Trophoblast cell (in vitro differentiated cells and primary cell): Measurements from ENCODE around the gene ATG10.
"Not testable (repeated sequence)": the region's sequence is repeated elsewhere in the genome, so short reads cannot be mapped to it uniquely, and the experiment has no call there.

Experiments
- DNase-seq, 2 donors: peaks; one replicate each; pipeline ENCODE4 v3.0.0-alpha.2; 2016
- H2AFZ ChIP-seq: 2 replicates; pipeline ENCODE4 v1.6.1; 2013; ENCODE audit warnings: low read length, moderate library complexity, mild to moderate bottlenecking; ENCODE audit not compliant: insufficient read depth, poor library complexity
- H2AK5ac ChIP-seq: 2 replicates; pipeline ENCODE4 v1.6.1; 2013; ENCODE audit warnings: mild to moderate bottlenecking, low read length
- H2BK120ac ChIP-seq: 2 replicates; pipeline ENCODE4 v1.6.1; 2013; ENCODE audit warnings: low read length, mild to moderate bottlenecking, moderate library complexity; ENCODE audit not compliant: insufficient read depth, poor library complexity
- H2BK12ac ChIP-seq: 2 replicates; pipeline ENCODE4 v1.6.1; 2013; ENCODE audit warnings: mild to moderate bottlenecking, low read length, moderate library complexity
- H2BK5ac ChIP-seq: 2 replicates; pipeline ENCODE4 v1.6.1; 2013; ENCODE audit warnings: low read length, low read depth, moderate library complexity, mild to moderate bottlenecking; ENCODE audit not compliant: poor library complexity
- H3K14ac ChIP-seq: 2 replicates; pipeline ENCODE4 v1.6.1; 2013; ENCODE audit warnings: mild to moderate bottlenecking, low read length
- H3K18ac ChIP-seq: 2 replicates; pipeline ENCODE4 v1.6.1; 2013; ENCODE audit warnings: mild to moderate bottlenecking, low read length
- H3K23ac ChIP-seq: 2 replicates; pipeline ENCODE4 v1.6.1; 2013; ENCODE audit warnings: low read length
- H3K27ac ChIP-seq: 2 replicates; pipeline ENCODE4 v1.5.1; 2013; ENCODE audit warnings: low read depth, mild to moderate bottlenecking, inconsistent platforms, low read length, moderate library complexity
- H3K27me3 ChIP-seq: 2 replicates; pipeline ENCODE4 v1.6.1; 2013; ENCODE audit warnings: inconsistent platforms, mild to moderate bottlenecking, low read length, moderate library complexity; ENCODE audit not compliant: insufficient read depth
- H3K36me3 ChIP-seq, 2 experiments: 1 replicate in 1 of 2; 2 replicates in 1 of 2; pipeline ENCODE4 v1.6.1; 2013; ENCODE audit warnings: low read length in 2 of 2, mild to moderate bottlenecking in 2 of 2, moderate library complexity in 1 of 2; ENCODE audit not compliant: insufficient read depth in 2 of 2, control insufficient read depth in 1 of 2
- H3K4ac ChIP-seq: 2 replicates; pipeline ENCODE4 v1.6.1; 2013; ENCODE audit warnings: low read depth, mild to moderate bottlenecking, low read length, moderate library complexity
- H3K4me1 ChIP-seq, 2 experiments: 1 replicate in 1 of 2; 2 replicates in 1 of 2; pipeline ENCODE4 v1.6.1; 2013; ENCODE audit warnings: low read length in 2 of 2, mild to moderate bottlenecking in 2 of 2, moderate library complexity in 1 of 2; ENCODE audit not compliant: insufficient read depth in 2 of 2, control insufficient read depth in 1 of 2
- H3K4me2 ChIP-seq: 2 replicates; pipeline ENCODE4 v1.6.1; 2013; ENCODE audit warnings: inconsistent platforms, mild to moderate bottlenecking, low read length, moderate library complexity
- H3K4me3 ChIP-seq: 2 replicates; pipeline ENCODE4 v1.5.1; 2013; ENCODE audit warnings: mild to moderate bottlenecking, low read depth, low read length, inconsistent platforms
- H3K79me1 ChIP-seq: one replicate; pipeline ENCODE4 v1.6.1; 2013; ENCODE audit warnings: low read length
- H3K79me2 ChIP-seq: 2 replicates; pipeline ENCODE4 v1.6.1; 2013; ENCODE audit warnings: low read length, mild to moderate bottlenecking; ENCODE audit not compliant: control insufficient read depth, insufficient read depth, poor library complexity
- H3K9ac ChIP-seq: 2 replicates; pipeline ENCODE4 v1.6.1; 2013; ENCODE audit warnings: mild to moderate bottlenecking, low read length
- H3K9me3 ChIP-seq: 2 replicates; pipeline ENCODE4 v1.6.1; 2013; ENCODE audit warnings: low read depth, mild to moderate bottlenecking, control low read depth, inconsistent platforms, low read length; ENCODE audit not compliant: insufficient read depth
- H4K12ac ChIP-seq: 2 replicates; pipeline ENCODE4 v1.6.1; 2013; ENCODE audit warnings: low read depth, mild to moderate bottlenecking, low read length, moderate library complexity
- H4K8ac ChIP-seq: 2 replicates; pipeline ENCODE4 v1.6.1; 2013; ENCODE audit warnings: low read depth, mild to moderate bottlenecking, low read length, moderate library complexity
- H4K91ac ChIP-seq: one replicate; pipeline ENCODE4 v1.6.1; 2013; ENCODE audit warnings: low read depth, mild to moderate bottlenecking, low read length, moderate library complexity
- WGBS: extraction: QIAGEN DNeasy Blood & Tissue Kit; methylation state at CpG from one replicate; pipeline ENCODE4 v1.1.7; 2013; ENCODE audit warnings: missing lambda C conversion rate; ENCODE audit not compliant: insufficient read length, insufficient coverage; ENCODE audit errors: extremely low coverage; 5-methylcytosine and 5-hydroxymethylcytosine counted together

Gene ATG10

DNA sequence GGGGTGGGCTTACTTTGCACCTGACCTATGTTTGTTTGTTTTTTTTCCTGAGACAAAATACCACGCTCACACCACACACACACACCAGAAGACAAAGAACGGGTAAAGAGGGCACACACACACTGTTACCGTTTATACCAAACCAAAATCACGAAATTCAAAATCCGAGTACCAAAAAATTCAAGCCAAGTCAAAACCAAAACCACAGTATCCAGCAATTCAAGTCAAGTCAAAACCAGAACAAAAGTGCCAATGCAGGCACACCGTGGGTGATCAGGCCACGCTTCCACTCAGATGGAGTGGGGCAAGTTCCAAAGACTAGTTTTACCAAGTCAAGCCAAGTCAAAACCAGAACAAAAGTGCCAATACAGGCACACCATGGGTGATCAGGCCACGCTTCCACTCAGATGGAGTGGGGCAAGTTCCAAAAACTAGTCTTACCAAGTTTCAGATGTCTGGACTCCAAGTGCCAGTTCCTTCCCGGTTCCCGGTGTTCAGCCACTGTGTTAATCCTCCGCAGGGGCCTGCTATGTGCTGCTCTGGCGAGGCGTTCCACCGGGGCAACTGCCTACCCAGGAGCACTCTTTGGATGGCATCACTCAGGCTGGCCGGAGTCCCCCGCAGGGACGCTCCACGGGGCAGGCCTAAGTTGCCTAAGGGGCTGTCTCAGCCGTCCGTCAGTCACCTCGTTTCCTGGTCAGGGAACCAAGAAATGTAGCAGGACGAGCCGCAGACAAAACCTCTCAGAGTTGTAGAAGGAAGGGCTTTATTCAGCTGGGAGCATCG is 300.9 kb downstream of the ATG10 start:
- not testable (repeated sequence) for H3K18ac ChIP-seq, H3K9me3 ChIP-seq, H2AFZ ChIP-seq, H3K9ac ChIP-seq, H3K4me1 ChIP-seq, H2BK120ac ChIP-seq, H3K79me2 ChIP-seq, H3K27ac ChIP-seq, H2AK5ac ChIP-seq, H2BK12ac ChIP-seq, H3K27me3 ChIP-seq, H3K4me2 ChIP-seq, H3K14ac ChIP-seq, H2BK5ac ChIP-seq, H4K91ac ChIP-seq, H3K4me3 ChIP-seq, H4K12ac ChIP-seq, DNase-seq, H4K8ac ChIP-seq, H3K4ac ChIP-seq, H3K23ac ChIP-seq, H3K79me1 ChIP-seq
- WGBS: no CpG with 5 or more reads among the region's 24 CpGs
- H3K36me3 ChIP-seq: peaks cover 19 to 22% of the 10 kb centered on the region in 2 experiments

DNA sequence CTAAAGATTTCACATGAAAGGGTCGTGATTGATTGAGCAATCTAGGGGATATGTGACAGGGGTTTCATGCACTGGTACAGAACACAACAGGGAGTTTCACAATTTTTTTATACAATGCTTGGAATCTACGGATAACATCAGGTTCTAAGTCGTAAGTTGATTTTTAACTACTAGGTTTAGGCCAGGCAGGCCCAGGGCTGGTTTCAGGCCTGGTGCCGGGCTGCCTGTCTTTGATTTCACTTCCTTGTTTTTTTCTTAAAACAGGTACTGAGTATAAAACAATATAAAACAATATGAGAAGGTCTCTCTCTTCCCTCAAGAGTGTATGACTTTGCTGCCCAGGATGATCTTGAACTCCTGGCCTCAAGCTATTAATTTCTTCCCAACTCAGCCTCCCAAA is 301.6 kb downstream of the ATG10 start:
- H2BK5ac ChIP-seq: not testable (repeated sequence)

GRCh38 chr5:82274343-82275211 is 302.8 kb downstream of the ATG10 start:
- H3K4me2 ChIP-seq: no peak overlapping the region

More for the DNA sequence above, 301.6 kb downstream of the ATG10 start:
- no CpG with 5 or more reads among the region's 4 CpGs for WGBS
- DNase-seq: peak in 1 of 2 donors; percentile 7
- H3K14ac ChIP-seq, H4K12ac ChIP-seq, H3K23ac ChIP-seq, H3K9ac ChIP-seq, H2BK120ac ChIP-seq, H4K8ac ChIP-seq, H3K9me3 ChIP-seq, H2AFZ ChIP-seq, H3K4me2 ChIP-seq, H2AK5ac ChIP-seq, H3K18ac ChIP-seq, H3K79me1 ChIP-seq, H3K4me3 ChIP-seq, H3K27ac ChIP-seq, H4K91ac ChIP-seq, H3K27me3 ChIP-seq, H3K4ac ChIP-seq, H3K4me1 ChIP-seq, H3K79me2 ChIP-seq, H2BK12ac ChIP-seq: not testable (repeated sequence)
- H3K36me3 ChIP-seq: peaks cover 19 to 22% of the 10 kb centered on the region in 2 experiments

DNA sequence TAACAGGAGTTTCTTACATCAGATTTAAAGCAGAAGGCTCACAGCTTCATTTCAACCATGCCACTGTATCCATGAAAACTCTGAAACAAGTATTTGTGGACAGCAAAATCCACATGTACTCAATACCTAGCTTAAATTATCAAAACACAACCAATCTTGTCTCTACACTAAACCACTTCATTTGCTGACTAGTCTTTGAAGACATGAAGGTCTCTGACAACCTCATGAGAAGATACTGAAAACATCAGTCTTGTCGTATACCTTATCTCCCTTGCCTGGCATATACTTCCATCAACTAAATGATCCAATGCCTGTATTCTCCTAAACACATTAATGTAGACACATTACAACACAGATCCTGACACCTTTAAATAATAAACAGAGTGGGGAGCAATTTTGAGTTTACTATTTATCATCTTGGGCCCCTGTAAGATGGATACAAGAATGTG is 303.4 kb downstream of the ATG10 start:
- Histone ChIP-seq H3K4me1 (peaks cover 0 to 6% of the 10 kb centered on the region in 2 experiments), H4K91ac (no peak overlapping the region), H2BK120ac (no peak overlapping the region), H3K9ac (no peak overlapping the region), H3K18ac (no peak overlapping the region), H3K27ac (no peak overlapping the region), H3K9me3 (no peaks in the 10 kb centered on the region), H4K8ac (no peak overlapping the region), H3K79me1 (peaks cover 8% of the 10 kb centered on the region), H2AFZ (no peak overlapping the region), H2AK5ac (no peak overlapping the region), H3K36me3 (peaks cover 17 to 19% of the 10 kb centered on the region in 2 experiments), H3K4ac (no peak overlapping the region), H3K79me2 (peaks cover 8% of the 10 kb centered on the region), H3K27me3 (no peaks in the 10 kb centered on the region), H4K12ac (no peak overlapping the region), H3K23ac (no peak overlapping the region), H3K14ac (no peak overlapping the region), H3K4me2 (no peak overlapping the region), H2BK5ac (no peak overlapping the region), H2BK12ac (no peak overlapping the region), H3K4me3 (no peak overlapping the region)
- WGBS: no CpG with 5 or more reads among the region's 1 CpG
- DNase-seq: no peak

More at GRCh38 chr5:82274343-82275211, 302.8 kb downstream of the ATG10 start:
- peaks cover 8% of the 10 kb centered on the region for H3K79me1 ChIP-seq
- no peak overlapping the region for H4K12ac ChIP-seq
- H2AK5ac ChIP-seq: no peak overlapping the region
- H3K23ac ChIP-seq: no peak overlapping the region
- H2BK5ac ChIP-seq: no peak overlapping the region
- no peak overlapping the region for H3K9ac ChIP-seq
- peaks cover 0 to 6% of the 10 kb centered on the region in 2 experiments for H3K4me1 ChIP-seq
- no peak overlapping the region for H3K4me3 ChIP-seq
- H3K79me2 ChIP-seq: peaks cover 8% of the 10 kb centered on the region
- no peak overlapping the region for H3K4ac ChIP-seq
- H2BK12ac ChIP-seq: no peak overlapping the region
- no peak overlapping the region for H3K14ac ChIP-seq
- WGBS: no CpG with 5 or more reads among the region's 31 CpGs
- no peak overlapping the region for H2BK120ac ChIP-seq
- no peak overlapping the region for H3K27ac ChIP-seq
- no peaks in the 10 kb centered on the region for H3K9me3 ChIP-seq
- H4K91ac ChIP-seq: no peak overlapping the region
- peaks cover 19 to 22% of the 10 kb centered on the region in 2 experiments for H3K36me3 ChIP-seq
- H3K18ac ChIP-seq: no peak overlapping the region
- no peak for DNase-seq
- no peaks in the 10 kb centered on the region for H3K27me3 ChIP-seq
- H2AFZ ChIP-seq: no peak overlapping the region
- no peak overlapping the region for H4K8ac ChIP-seq
